ENCODE measurements around the gene ACTR1B.
"Not testable (repeated sequence)": the region's sequence is repeated elsewhere in the genome, so short reads cannot be mapped to it uniquely, and the experiment has no call there.

The ACTR1B gene

GRCh38 chr2:97663962-97664635 lies at the start of gene ACTR1B:
Gene ACTR1B (minus strand): TSS chr2:97664044. CDS start chr2:97663890, 154 bp downstream.
- peak within 1 kb of the TSS; percentile 95 for H3K4me3 ChIP-seq
- peak within 1 kb of the TSS; percentile 92 for H3K27ac ChIP-seq
- H3K36me3 ChIP-seq (ENCODE audit: insufficient read depth, low read length) = no peaks in the 10 kb centered on the region
- H3K9ac ChIP-seq (ENCODE audit: insufficient read length) = peak within 1 kb of the TSS; percentile 97
- DNase-seq (ENCODE audit: low read depth, low spot score) = peak; percentile 89
- H3K9me3 ChIP-seq (ENCODE audit: low read depth, low read length) = no peaks in the 10 kb centered on the region
- no peak for TF ChIP-seq EZH2 (IDR thresholded peaks at IDR 0.05)
- TF ChIP-seq FOXP2 (optimal IDR thresholded peaks at IDR 0.05; ENCODE audit: control extremely low read depth, extremely low read length, insufficient read depth) = peak; percentile 37
- TF ChIP-seq POLR2AphosphoS5 (IDR thresholded peaks at IDR 0.05; ENCODE audit: borderline replicate concordance, low read depth, low read length) = peak; percentile 65; the same call in 1 of the 2 replicates

- no peak overlapping the region for H3K9ac ChIP-seq (ENCODE audit: insufficient read length)
- H3K27ac ChIP-seq = no peak overlapping the region
- no peaks in the 10 kb centered on the region for H3K9me3 ChIP-seq (ENCODE audit: low read depth, low read length)
- H3K36me3 ChIP-seq (ENCODE audit: insufficient read depth, low read length) = no peaks in the 10 kb centered on the region
- no peak for DNase-seq (ENCODE audit: low read depth, low spot score)
- TF ChIP-seq POLR2AphosphoS5 (IDR thresholded peaks at IDR 0.05; ENCODE audit: borderline replicate concordance, low read depth, low read length) (no peak), FOXP2 (optimal IDR thresholded peaks at IDR 0.05; ENCODE audit: control extremely low read depth, extremely low read length, insufficient read depth) (no peak), EZH2 (IDR thresholded peaks at IDR 0.05) (no peak)
- H3K4me3 ChIP-seq = no peak overlapping the region
Observed at GRCh38 chr2:97712693-97713295, 49.0 kb upstream of the ACTR1B start.

- H3K4me3 ChIP-seq; H3K9ac ChIP-seq (ENCODE audit: insufficient read length); H3K36me3 ChIP-seq (ENCODE audit: insufficient read depth, low read length); H3K9me3 ChIP-seq (ENCODE audit: low read depth, low read length); H3K27ac ChIP-seq; DNase-seq (ENCODE audit: low read depth, low spot score): not testable (repeated sequence)
Observed at GRCh38 chr2:97712175-97712574, 48.3 kb upstream of the ACTR1B start.

- Histone ChIP-seq H3K9ac (ENCODE audit: insufficient read length) (no peak overlapping the region), H3K9me3 (ENCODE audit: low read depth, low read length) (no peaks in the 10 kb centered on the region), H3K27ac (no peak overlapping the region), H3K36me3 (ENCODE audit: insufficient read depth, low read length) (no peaks in the 10 kb centered on the region), H3K4me3 (no peak overlapping the region)
- DNase-seq (ENCODE audit: low read depth, low spot score) = no peak
- TF ChIP-seq FOXP2 (optimal IDR thresholded peaks at IDR 0.05; ENCODE audit: control extremely low read depth, extremely low read length, insufficient read depth) = no peak
- TF ChIP-seq EZH2 (IDR thresholded peaks at IDR 0.05) = no peak
- no peak for TF ChIP-seq POLR2AphosphoS5 (IDR thresholded peaks at IDR 0.05; ENCODE audit: borderline replicate concordance, low read depth, low read length)
Observed at GRCh38 chr2:97711394-97711711, 47.5 kb upstream of the ACTR1B start.

- Histone ChIP-seq H3K9ac (ENCODE audit: insufficient read length) (no peak overlapping the region), H3K4me3 (no peak overlapping the region), H3K9me3 (ENCODE audit: low read depth, low read length) (no peaks in the 10 kb centered on the region), H3K27ac (no peak overlapping the region), H3K36me3 (ENCODE audit: insufficient read depth, low read length) (no peaks in the 10 kb centered on the region)
- TF ChIP-seq FOXP2 (optimal IDR thresholded peaks at IDR 0.05; ENCODE audit: control extremely low read depth, extremely low read length, insufficient read depth) (no peak), EZH2 (IDR thresholded peaks at IDR 0.05) (no peak), POLR2AphosphoS5 (IDR thresholded peaks at IDR 0.05; ENCODE audit: borderline replicate concordance, low read depth, low read length) (no peak)
- DNase-seq (ENCODE audit: low read depth, low spot score) = no peak
Observed at GRCh38 chr2:97708608-97709007, 44.8 kb upstream of the ACTR1B start.

GRCh38 chr2:97708048-97708380 lies 44.2 kb upstream of the ACTR1B start:
- H3K9ac ChIP-seq (ENCODE audit: insufficient read length) = no peak overlapping the region
- DNase-seq (ENCODE audit: low read depth, low spot score) = no peak
- H3K36me3 ChIP-seq (ENCODE audit: insufficient read depth, low read length) = no peaks in the 10 kb centered on the region
- H3K27ac ChIP-seq = no peak overlapping the region
- no peak for TF ChIP-seq POLR2AphosphoS5 (IDR thresholded peaks at IDR 0.05; ENCODE audit: borderline replicate concordance, low read depth, low read length)
- TF ChIP-seq FOXP2 (optimal IDR thresholded peaks at IDR 0.05; ENCODE audit: control extremely low read depth, extremely low read length, insufficient read depth) = no peak
- TF ChIP-seq EZH2 (IDR thresholded peaks at IDR 0.05) = no peak
- H3K4me3 ChIP-seq = no peak overlapping the region
- no peaks in the 10 kb centered on the region for H3K9me3 ChIP-seq (ENCODE audit: low read depth, low read length)

- Histone ChIP-seq H3K4me3 (no peak overlapping the region), H3K27ac (no peak overlapping the region), H3K9ac (ENCODE audit: insufficient read length) (no peak overlapping the region), H3K36me3 (ENCODE audit: insufficient read depth, low read length) (no peaks in the 10 kb centered on the region), H3K9me3 (ENCODE audit: low read depth, low read length) (no peaks in the 10 kb centered on the region)
- DNase-seq (ENCODE audit: low read depth, low spot score) = no peak
- TF ChIP-seq POLR2AphosphoS5 (IDR thresholded peaks at IDR 0.05; ENCODE audit: borderline replicate concordance, low read depth, low read length) (no peak), EZH2 (IDR thresholded peaks at IDR 0.05) (no peak), FOXP2 (optimal IDR thresholded peaks at IDR 0.05; ENCODE audit: control extremely low read depth, extremely low read length, insufficient read depth) (no peak)
Observed at GRCh38 chr2:97707362-97708047, 43.7 kb upstream of the ACTR1B start.

GRCh38 chr2:97706708-97707345 lies 43.0 kb upstream of the ACTR1B start:
- H3K9me3 ChIP-seq (ENCODE audit: low read depth, low read length) = no peaks in the 10 kb centered on the region

More at GRCh38 chr2:97706708-97707345, 43.0 kb upstream of the ACTR1B start:
- Histone ChIP-seq H3K27ac (no peak overlapping the region), H3K4me3 (no peak overlapping the region), H3K36me3 (ENCODE audit: insufficient read depth, low read length) (no peaks in the 10 kb centered on the region), H3K9ac (ENCODE audit: insufficient read length) (no peak overlapping the region)
- TF ChIP-seq FOXP2 (optimal IDR thresholded peaks at IDR 0.05; ENCODE audit: control extremely low read depth, extremely low read length, insufficient read depth) (no peak), POLR2AphosphoS5 (IDR thresholded peaks at IDR 0.05; ENCODE audit: borderline replicate concordance, low read depth, low read length) (no peak), EZH2 (IDR thresholded peaks at IDR 0.05) (no peak)
- DNase-seq (ENCODE audit: low read depth, low spot score) = no peak
